HG03521 (cell line): ENCODE results near the gene ERICH6.

Source experiments
- ATAC-seq: cut with Tn5 transposase; IDR thresholded peaks from one replicate; pipeline ENCODE4 v1.9.1; 2021; ENCODE audit warnings: mild to moderate bottlenecking, moderate library complexity; ENCODE audit not compliant: unreplicated experiment

Gene ERICH6

GRCh38 chr3:150736903-150737832, 33.4 kb upstream of the ERICH6 start:
- no peak for ATAC-seq

DNA sequence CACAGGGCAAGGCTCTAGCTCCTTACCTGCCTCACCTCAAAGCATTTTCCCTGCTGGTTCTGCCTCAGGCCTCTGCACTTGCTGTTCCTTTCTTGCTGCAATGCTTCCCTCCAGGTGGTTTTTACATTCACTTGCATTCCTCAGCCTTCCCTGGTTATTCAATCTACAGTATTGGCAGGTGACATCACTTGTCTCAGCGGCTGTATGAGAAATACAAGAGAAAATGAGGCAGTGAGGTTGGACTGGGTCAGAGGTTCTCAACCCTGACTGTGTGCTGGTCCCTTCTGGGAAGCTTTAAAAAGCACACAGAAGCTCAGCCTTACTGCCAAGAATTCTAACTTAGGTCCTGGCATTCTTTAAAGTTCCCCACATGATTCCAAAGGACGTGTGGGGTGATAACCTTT, 32.6 kb upstream of the ERICH6 start:
- no peak for ATAC-seq

DNA sequence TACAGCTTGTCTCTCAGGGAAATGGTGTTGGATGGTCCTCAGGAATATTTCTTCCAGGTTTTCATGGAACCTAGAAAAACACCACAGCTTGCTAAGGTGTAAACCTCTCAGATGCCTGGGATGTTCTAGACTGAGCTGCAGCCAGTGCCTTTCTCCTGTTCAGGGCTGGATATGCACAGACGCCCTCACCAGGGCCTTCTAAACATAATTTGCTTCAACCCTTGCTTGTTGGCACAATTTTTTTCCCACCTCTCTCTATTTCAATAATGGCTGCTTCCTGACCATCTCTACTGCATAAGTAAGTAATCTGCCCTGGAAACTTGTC, 31.0 kb upstream of the ERICH6 start:
- no peak for ATAC-seq

DNA sequence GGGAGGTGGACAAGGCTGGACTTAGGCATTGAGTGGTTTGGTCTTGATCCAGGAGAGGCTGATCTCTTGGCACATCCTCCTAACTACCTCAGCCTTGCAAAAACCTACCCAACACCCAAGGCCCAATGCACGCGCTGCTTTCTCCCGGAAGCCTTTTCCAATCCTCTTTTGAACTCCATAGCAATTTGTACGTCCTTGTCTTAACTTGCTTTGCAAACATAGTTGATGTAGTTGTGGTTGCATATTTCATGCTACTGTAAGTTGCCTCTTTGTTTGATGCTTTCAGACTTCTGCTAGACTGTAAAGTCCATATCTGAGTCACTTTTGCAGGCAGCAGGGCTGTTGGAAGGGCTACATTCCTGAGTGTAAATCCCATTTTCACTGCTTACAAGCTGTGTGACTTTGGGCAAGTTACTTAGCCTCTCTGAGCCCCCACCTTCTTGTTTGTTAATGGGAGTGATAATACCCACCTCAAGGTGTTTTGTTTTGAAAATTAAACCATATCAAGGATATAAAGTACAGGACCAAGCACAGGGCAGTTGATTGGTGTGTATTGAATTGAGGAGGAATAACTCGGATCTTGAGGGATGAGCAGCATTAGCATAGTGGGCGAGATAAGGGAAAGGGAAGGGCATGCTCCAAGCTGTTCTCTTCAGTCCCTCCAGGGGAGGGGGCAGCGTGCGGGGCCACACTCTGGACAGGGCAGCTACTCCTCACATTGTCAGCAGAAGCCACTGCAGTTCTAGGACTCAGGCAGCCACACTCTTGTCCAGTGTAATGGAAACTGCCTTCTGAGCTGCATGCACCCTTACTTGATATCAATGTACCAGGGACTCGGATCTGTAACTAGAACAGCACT, 30.4 kb upstream of the ERICH6 start:
- ATAC-seq = no peak

DNA sequence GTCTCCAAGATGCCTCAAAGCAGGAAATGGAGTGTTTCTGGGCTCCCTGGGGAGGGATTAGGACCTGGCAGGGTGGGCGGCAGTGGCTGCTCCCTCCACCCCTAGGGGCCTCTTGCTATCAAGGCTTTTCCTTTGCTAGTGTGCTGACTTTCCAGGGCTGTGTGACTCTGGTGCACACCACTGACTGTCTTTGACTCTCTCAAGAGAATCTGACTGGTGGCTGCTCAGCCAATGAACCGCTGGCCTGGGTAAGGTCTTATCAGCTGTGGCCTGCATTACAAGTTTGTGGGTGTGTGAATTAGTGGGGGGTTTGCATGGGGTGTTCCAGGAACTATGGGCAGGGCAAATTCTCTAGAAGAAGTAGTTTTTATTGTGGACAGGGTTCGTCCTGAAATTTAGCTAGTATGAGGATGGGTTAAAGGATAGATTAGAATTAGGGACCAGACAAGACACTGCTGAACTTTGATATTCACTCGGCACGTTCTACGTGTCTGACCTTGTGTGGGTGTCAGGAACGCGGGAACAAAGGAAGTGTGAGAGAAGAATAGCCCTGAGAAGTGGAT, 29.7 kb upstream of the ERICH6 start:
- no peak for ATAC-seq

GRCh38 chr3:150729682-150730360, 26.1 kb upstream of the ERICH6 start:
- no peak for ATAC-seq

DNA sequence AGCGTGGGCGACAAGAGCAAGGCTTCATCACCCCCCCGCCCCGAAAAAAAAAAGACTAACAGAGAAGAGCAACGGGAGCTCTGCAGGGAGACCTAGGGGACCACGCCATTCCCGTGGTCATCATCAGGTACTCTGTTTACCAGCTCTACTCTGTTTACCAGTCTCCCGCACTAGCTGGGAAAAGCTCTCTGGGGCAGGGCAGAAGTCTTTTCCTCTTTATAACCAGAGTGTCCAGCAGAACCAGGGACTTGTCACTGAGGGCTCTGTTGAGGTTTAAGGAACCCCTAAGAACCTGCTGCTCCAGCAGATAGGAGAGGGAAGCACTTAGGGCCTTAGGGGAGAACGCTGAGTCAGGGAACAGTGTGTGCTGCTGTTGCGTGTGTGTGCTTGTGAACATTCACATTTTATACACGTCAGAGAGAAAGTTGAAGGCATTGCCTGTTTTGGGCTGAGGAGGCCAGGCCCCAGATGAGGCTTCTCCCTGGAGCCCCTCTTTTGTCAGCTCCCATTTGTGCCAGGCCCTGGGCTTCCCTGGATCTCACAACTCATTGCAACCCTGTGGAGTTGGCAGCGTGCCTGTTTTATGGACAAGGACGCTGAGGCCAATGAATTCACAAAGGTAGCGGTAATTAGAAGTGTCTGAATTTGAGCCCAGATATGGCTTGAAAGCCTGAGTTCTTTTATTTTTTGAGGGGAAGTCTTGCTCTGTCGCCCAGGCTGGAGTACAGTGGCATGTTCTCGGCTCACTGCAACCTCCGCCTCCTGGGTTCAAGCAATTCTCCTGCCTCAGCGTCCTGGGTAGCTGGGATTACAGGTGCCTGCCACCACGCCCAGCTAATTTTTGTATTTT, 24.2 kb upstream of the ERICH6 start:
- no peak for ATAC-seq

DNA sequence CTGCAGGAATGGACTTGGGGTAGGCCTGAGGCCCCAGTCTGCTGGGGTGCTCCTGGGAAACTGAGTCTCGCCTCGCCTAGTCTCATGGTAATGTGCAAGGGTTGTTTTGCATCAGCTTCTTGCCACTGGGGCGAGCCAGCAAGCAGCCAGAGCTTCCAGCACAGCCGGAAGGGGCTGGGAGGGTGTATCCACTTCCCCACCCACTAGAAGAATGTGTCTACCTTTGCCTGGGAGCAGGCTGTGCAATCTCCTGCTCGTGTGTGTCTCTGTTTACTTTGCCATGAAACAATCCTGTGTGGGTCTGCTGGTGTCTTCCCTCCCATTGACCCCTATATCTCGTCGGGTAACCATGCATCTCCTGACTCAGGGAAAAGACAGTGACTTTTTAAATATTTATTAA, 21.8 kb upstream of the ERICH6 start:
- no peak for ATAC-seq

- no peak for ATAC-seq
Observed at GRCh38 chr3:150723946-150724345, 20.2 kb upstream of the ERICH6 start.

DNA sequence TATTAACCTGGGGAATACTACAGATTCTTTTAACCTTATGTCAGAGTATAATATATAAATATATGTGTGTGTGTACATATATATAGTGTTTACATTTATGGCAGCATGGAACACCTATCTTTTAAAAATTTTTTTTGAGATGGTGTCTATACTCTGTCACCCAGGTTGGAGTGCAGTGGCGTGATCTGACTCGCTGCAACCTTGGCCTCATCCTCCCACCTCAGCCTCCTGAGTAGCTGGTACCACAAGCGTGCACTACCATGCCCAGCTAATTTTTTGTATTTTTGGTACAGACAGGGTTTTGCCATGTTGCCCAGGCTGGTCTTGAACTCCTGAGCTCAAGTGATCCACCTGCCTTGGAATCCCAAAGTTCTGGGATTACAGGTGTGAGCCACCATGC, 18.5 kb upstream of the ERICH6 start:
- no peak for ATAC-seq

GRCh38 chr3:150721285-150722130, 17.8 kb upstream of the ERICH6 start:
- ATAC-seq = peak; percentile 74

DNA sequence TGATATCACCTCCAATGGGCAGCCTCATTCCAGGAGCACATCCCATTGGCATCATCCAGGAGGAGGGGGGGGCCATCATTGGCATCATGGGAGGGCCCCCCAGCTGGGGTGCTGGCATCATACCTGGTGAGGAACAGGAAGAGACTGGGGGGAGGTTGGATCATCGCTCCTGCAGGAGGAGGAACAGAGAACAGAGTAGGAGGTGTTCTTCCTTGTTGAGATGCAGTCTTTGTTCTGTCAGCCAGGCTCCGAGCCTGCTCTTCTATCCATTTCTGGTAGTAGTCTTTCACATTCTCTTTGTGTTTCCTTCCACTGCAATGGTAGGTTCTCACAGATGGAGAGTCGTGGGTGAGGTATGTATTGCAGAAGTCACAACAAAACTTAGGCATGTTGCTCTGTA, 16.7 kb upstream of the ERICH6 start:
- no peak for ATAC-seq

DNA sequence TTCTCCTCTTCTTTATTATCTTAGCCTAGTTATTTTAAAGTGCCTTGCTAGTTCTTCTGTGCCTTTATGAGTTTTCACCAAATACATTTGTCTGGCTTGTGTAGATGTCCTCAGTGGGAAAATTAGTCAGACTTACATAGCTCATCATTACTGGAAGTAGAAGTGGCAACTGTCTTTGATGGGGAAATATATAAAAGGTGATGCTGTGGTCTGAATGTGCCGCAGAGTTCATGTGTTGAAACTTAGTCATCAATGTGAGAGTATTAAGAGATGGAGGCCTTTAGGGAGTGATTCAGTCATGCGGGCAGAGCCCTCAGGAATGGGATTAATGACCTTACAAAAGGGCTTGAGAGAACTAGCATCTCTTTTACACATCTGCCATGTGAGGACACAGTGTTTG, 6.4 kb upstream of the ERICH6 start:
- ATAC-seq = no peak

GRCh38 chr3:150703299-150703755, 393 bp downstream of the ERICH6 start:
- ATAC-seq = peak; percentile 27

GRCh38 chr3:150699068-150699639, 4.6 kb downstream of the ERICH6 start:
- ATAC-seq = no peak

- ATAC-seq = no peak
Observed at GRCh38 chr3:150697646-150698045, 6.1 kb downstream of the ERICH6 start.

GRCh38 chr3:150691414-150692040, 12.2 kb downstream of the ERICH6 start:
- ATAC-seq = no peak

DNA sequence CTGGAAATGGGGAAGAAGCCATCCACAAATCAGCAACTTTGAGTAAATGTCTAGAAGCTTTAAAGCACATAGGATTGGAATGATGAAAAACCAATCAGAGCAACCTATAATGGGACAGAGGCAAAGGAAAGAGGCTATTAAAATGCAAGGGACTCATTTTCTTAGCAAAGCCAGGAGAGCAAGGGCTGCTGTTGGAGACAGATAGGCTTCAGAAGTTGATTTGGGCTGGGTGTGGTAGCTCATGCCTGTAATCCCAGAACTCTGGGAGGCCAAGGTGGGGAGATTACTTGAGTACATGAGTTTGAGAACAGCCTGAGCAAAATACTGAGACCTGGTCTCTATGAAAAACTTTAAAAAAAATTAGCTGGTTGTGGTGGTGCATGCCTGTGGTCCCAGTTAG, 16.1 kb downstream of the ERICH6 start:
- no peak for ATAC-seq
